A673 (cell line): ENCODE results near the gene MT1F. TPM values are rescaled to one million over a fixed set of nuclear protein-coding genes. Genes with fewer than 3 reads are reported as not detected.

Experiments
- BruUV-seq: library from RNA; stranded (reverse); fragments of 400-500 nt; replicated peaks from 2 replicates; lab custom pipeline; 2021; lab: Mats Ljungman, UMichigan
- CTCF ChIA-PET: fragments of 300-600 bp; sonication (Branson Sonifier 250); formaldehyde crosslinking; loops from one replicate; lab custom pipeline; 2022; ENCODE audit warnings: antibody characterized with exemption; lab: Charles Lee
- POLR2A ChIA-PET: fragments of 300-600 bp; sonication (Branson Sonifier 250); formaldehyde crosslinking; loops from one replicate; lab custom pipeline; 2022; ENCODE audit warnings: antibody characterized with exemption; ENCODE audit not compliant: low non-redundant PET; lab: Charles Lee
- DNase-seq: peaks from one replicate; pipeline ENCODE4 v3.0.0-alpha.2; 2015; ENCODE audit warnings: low spot score
- H3K27ac ChIP-seq: fragments of 200-600 bp; sonication (generic); 2 replicates; pipeline ENCODE4 v1.5.1; 2016; ENCODE audit warnings: mixed run types, low read depth, mild to moderate bottlenecking, mixed read lengths, antibody characterized with exemption, low read length; ENCODE audit not compliant: poor library complexity, severe bottlenecking
- H3K27me3 ChIP-seq: fragments of 200-600 bp; sonication (generic); replicated peaks from 2 replicates; pipeline ENCODE4 v1.6.1; 2017; ENCODE audit warnings: mixed run types, low read depth, mild to moderate bottlenecking, mixed read lengths, antibody characterized with exemption, low read length; ENCODE audit not compliant: insufficient read depth, poor library complexity
- H3K36me3 ChIP-seq: fragments of 200-600 bp; sonication (generic); 2 replicates; pipeline ENCODE4 v1.6.1; 2016; ENCODE audit warnings: mixed run types, mild to moderate bottlenecking, mixed read lengths, antibody characterized with exemption, low read length; ENCODE audit not compliant: insufficient read depth, poor library complexity, severe bottlenecking
- H3K4me1 ChIP-seq: fragments of 200-600 bp; sonication (generic); 2 replicates; pipeline ENCODE4 v1.6.1; 2017; ENCODE audit warnings: mixed run types, mild to moderate bottlenecking, mixed read lengths, antibody characterized with exemption, low read length; ENCODE audit not compliant: insufficient read depth, poor library complexity, severe bottlenecking
- H3K4me3 ChIP-seq: fragments of 200-600 bp; sonication (generic); 2 replicates; pipeline ENCODE4 v1.5.1; 2016; ENCODE audit warnings: low read depth, mixed run types, mild to moderate bottlenecking, mixed read lengths, low read length; ENCODE audit not compliant: poor library complexity, severe bottlenecking
- H3K9me3 ChIP-seq: fragments of 200-600 bp; sonication (generic); 2 replicates; pipeline ENCODE4 v1.6.1; 2016; ENCODE audit warnings: mixed run types, low read depth, mild to moderate bottlenecking, mixed read lengths, antibody characterized with exemption, low read length; ENCODE audit not compliant: poor library complexity, severe bottlenecking
- CTCF ChIP-seq: fragments of 300-800, 200-600 bp; sonication (generic); conservative IDR thresholded peaks from 2 replicates; pipeline ENCODE4 v1.5.1; 2017; ENCODE audit warnings: low read depth, mild to moderate bottlenecking, antibody characterized with exemption, low read length, moderate library complexity, mixed read lengths
- EZH2 ChIP-seq: fragments of 200-600 bp; sonication (generic); IDR thresholded peaks from 2 replicates; pipeline ENCODE4 v1.6.1; 2017; ENCODE audit warnings: borderline replicate concordance, low read depth, mild to moderate bottlenecking, mixed read lengths, antibody characterized with exemption, low read length; ENCODE audit not compliant: poor library complexity, severe bottlenecking
- intact Hi-C: fragments of 100-400 bp; cut with micrococcal nuclease; formaldehyde crosslinking; loops from one replicate; pipeline ENCODE4 v1.10.0; 2022; ENCODE audit not compliant: unreplicated experiment
- total RNA-seq: library from RNA; stranded (reverse); gene quantifications from 2 replicates; pipeline ENCODE4 v1.2.3, GENCODE V29; 2021

The MT1F gene
- total RNA-seq, 1 experiment from 2014 or later: 26.9 TPM

- H3K4me1 ChIP-seq: peaks cover 34% of the 10 kb centered on the region
Measured at GRCh38 chr16:56608876-56609462, 48.8 kb upstream of the MT1F start.

GRCh38 chr16:56609463-56609921 is 48.3 kb upstream of the MT1F start:
- no peak for TF ChIP-seq EZH2
- TF ChIP-seq CTCF: no peak
- Histone ChIP-seq H3K4me1 (peaks cover 34% of the 10 kb centered on the region), H3K27me3 (no peaks in the 10 kb centered on the region), H3K36me3 (no peaks in the 10 kb centered on the region), H3K27ac (peak overlapping the region; percentile 72), H3K4me3 (peak overlapping the region; percentile 73), H3K9me3 (no peaks in the 10 kb centered on the region)
- intact Hi-C loops: loop anchor here (5.0 kb wide), 1 partner anchor 73 kb away; the partner anchor contains the start of gene MT1X
- ChIA-PET POLR2A (no interaction called here), CTCF (interaction anchor here (0.6 to 1.5 kb wide), 3 partner anchors 9 to 1641 kb away, joined by 3 to 8 read pairs (median 7); no protein-coding TSS in a partner anchor)
- DNase-seq: peak; percentile 79
- no TSS peak for BruUV-seq

More at GRCh38 chr16:56608876-56609462, 48.8 kb upstream of the MT1F start:
- ChIA-PET POLR2A (no interaction called here), CTCF (interaction anchor here (1.0 to 1.5 kb wide), 2 partner anchors 15 to 93 kb away, joined by 3 to 7 read pairs; no protein-coding TSS in a partner anchor)
- Histone ChIP-seq H3K36me3 (no peaks in the 10 kb centered on the region), H3K27me3 (no peaks in the 10 kb centered on the region), H3K9me3 (no peaks in the 10 kb centered on the region), H3K4me3 (peak overlapping the region; percentile 73), H3K27ac (peak overlapping the region; percentile 72)
- TSS peak; percentile 100 for BruUV-seq
- peak; percentile 65 for DNase-seq
- TF ChIP-seq EZH2 (no peak), CTCF (no peak)
- intact Hi-C loops: loop anchor here (5.0 kb wide), 1 partner anchor 73 kb away; the partner anchor contains the start of gene MT1X

- no TSS peak for BruUV-seq
- intact Hi-C loops: no loop called here
- peaks cover 34% of the 10 kb centered on the region for H3K4me1 ChIP-seq
- POLR2A ChIA-PET: no interaction called here
- no peak for TF ChIP-seq CTCF
- no peak for TF ChIP-seq EZH2
- no peaks in the 10 kb centered on the region for H3K27me3 ChIP-seq
- peak; percentile 90 for DNase-seq
- CTCF ChIA-PET: interaction anchor here (0.6 to 1.0 kb wide), 3 partner anchors 10 to 1641 kb away, joined by 3 to 8 read pairs (median 3); no protein-coding TSS in a partner anchor
- peak overlapping the region; percentile 72 for H3K27ac ChIP-seq
- H3K9me3 ChIP-seq: no peaks in the 10 kb centered on the region
- peak overlapping the region; percentile 73 for H3K4me3 ChIP-seq
- H3K36me3 ChIP-seq: no peaks in the 10 kb centered on the region
Measured at GRCh38 chr16:56610017-56610608, 47.6 kb upstream of the MT1F start.
